Fibroblast of the conjunctiva (primary cell): ENCODE data around the gene STOML2.
A peak's percentile ranks its signal among the peaks of the same experiment; 100 is the strongest.

Experiments
- DNase-seq: peaks from one replicate; pipeline ENCODE4 v3.0.0-alpha.2; 2010; ENCODE audit warnings: low read depth

The STOML2 gene

GRCh38 chr9:35107297-35108290 lies 4.7 kb upstream of the STOML2 start:
- no peak for DNase-seq

- DNase-seq, result no peak
Observed at GRCh38 chr9:35106343-35106730, 3.4 kb upstream of the STOML2 start.

GRCh38 chr9:35105571-35106342 lies 2.8 kb upstream of the STOML2 start:
- no peak for DNase-seq

- DNase-seq, result no peak
Observed at GRCh38 chr9:35105126-35105525, 2.2 kb upstream of the STOML2 start.

GRCh38 chr9:35104586-35104985 lies 1.7 kb upstream of the STOML2 start:
- no peak for DNase-seq

- no peak for DNase-seq
Observed at GRCh38 chr9:35103660-35104191, 795 bp upstream of the STOML2 start.

- no peak for DNase-seq
Observed at GRCh38 chr9:35102465-35102768, 514 bp downstream of the STOML2 start.

GRCh38 chr9:35097573-35097972 lies 5.4 kb downstream of the STOML2 start:
- no peak for DNase-seq

- peak; percentile 68 for DNase-seq
Observed at GRCh38 chr9:35096035-35096849, 6.7 kb downstream of the STOML2 start, which contains the start of gene PIGO. Gene PIGO, minus strand, starts transcription at chr9:35096591. Its CDS starts 1,026 bp downstream, at chr9:35095565.

GRCh38 chr9:35091536-35091935 lies 11.4 kb downstream of the STOML2 start:
- DNase-seq, result no peak

GRCh38 chr9:35089434-35089833 lies 13.5 kb downstream of the STOML2 start:
- DNase-seq, result no peak

GRCh38 chr9:35085078-35085477 lies 17.9 kb downstream of the STOML2 start:
- no peak for DNase-seq

GRCh38 chr9:35079426-35080341 lies 23.2 kb downstream of the STOML2 start, which contains the start of gene FANCG:
Gene FANCG, minus strand, starts transcription at chr9:35079942. Its CDS starts 418 bp downstream, at chr9:35079524.
- DNase-seq, result peak; percentile 81

GRCh38 chr9:35079041-35079425 lies 23.9 kb downstream of the STOML2 start:
- no peak for DNase-seq

GRCh38 chr9:35078066-35078465 lies 24.9 kb downstream of the STOML2 start:
- DNase-seq, result no peak

- DNase-seq, result no peak
Observed at GRCh38 chr9:35076848-35077247, 26.1 kb downstream of the STOML2 start.

- DNase-seq, result no peak
Observed at GRCh38 chr9:35075358-35075757, 27.6 kb downstream of the STOML2 start.

GRCh38 chr9:35074791-35075190 lies 28.1 kb downstream of the STOML2 start:
- no peak for DNase-seq

- no peak for DNase-seq
Observed at GRCh38 chr9:35074141-35074540, 28.8 kb downstream of the STOML2 start.

- no peak for DNase-seq
Observed at GRCh38 chr9:35073279-35073612, 29.7 kb downstream of the STOML2 start.
